OCI-LY7 (cell line): Measurements from ENCODE around the gene SELENOV.

Experiments used
- CTCF ChIP-seq: fragments of 200-600 bp; sonication (generic); conservative IDR thresholded peaks from 2 replicates; pipeline ENCODE4 v1.5.1; 2014; ENCODE audit warnings: mild to moderate bottlenecking, antibody characterized with exemption, low read length, moderate library complexity, mixed read lengths
- EZH2phosphoT487 ChIP-seq: fragments of 200-600 bp; sonication (generic); IDR thresholded peaks from 2 replicates; pipeline ENCODE4 v1.6.1; 2018; ENCODE audit warnings: low read depth, borderline replicate concordance, mild to moderate bottlenecking, mixed run types, antibody characterized with exemption, low read length, moderate library complexity, mixed read lengths

- TF ChIP-seq CTCF (no peak), EZH2phosphoT487 (no peak)
Observed at GRCh38 chr19:39500543-39500942, 14.4 kb upstream of the SELENOV start.
